ENCODE measurements around the gene SCN10A.

GRCh38 chr3:38722781-38723568 lies 93.0 kb downstream of the SCN10A start:
- TF ChIP-seq CHD2 (IDR thresholded peaks at IDR 0.05; ENCODE audit: low read depth, low read length), result no peak
- TF ChIP-seq RNF219 (CRISPR knock-in tag; IDR thresholded peaks at IDR 0.05), result no peak
- no peak for TF ChIP-seq MAZ (CRISPR knock-in tag; conservative IDR thresholded peaks at IDR 0.05 in 1 of 2, IDR thresholded peaks at IDR 0.05 in 1 of 2)
- TF ChIP-seq ZNF384 (IDR thresholded peaks at IDR 0.05; ENCODE audit: low read depth, low read length), result no peak
- TF ChIP-seq ZFX (CRISPR knock-in tag; IDR thresholded peaks at IDR 0.05), result no peak
- no peak for TF ChIP-seq PCBP2 (IDR thresholded peaks at IDR 0.05; ENCODE audit: low read depth, low read length, poor library complexity, severe bottlenecking)
- no peak for TF ChIP-seq NBN (IDR thresholded peaks at IDR 0.05; ENCODE audit: low read depth)
